HG02981 (cell line): Measurements from ENCODE around the gene USP36.
"Not testable (repeated sequence)": the region's sequence is repeated elsewhere in the genome, so short reads cannot be mapped to it uniquely, and the experiment has no call there.

Experiments
- ATAC-seq: cut with Tn5 transposase; IDR thresholded peaks from one replicate; pipeline ENCODE4 v1.9.1; 2021; ENCODE audit warnings: mild to moderate bottlenecking, moderate library complexity; ENCODE audit not compliant: unreplicated experiment

The USP36 gene

DNA sequence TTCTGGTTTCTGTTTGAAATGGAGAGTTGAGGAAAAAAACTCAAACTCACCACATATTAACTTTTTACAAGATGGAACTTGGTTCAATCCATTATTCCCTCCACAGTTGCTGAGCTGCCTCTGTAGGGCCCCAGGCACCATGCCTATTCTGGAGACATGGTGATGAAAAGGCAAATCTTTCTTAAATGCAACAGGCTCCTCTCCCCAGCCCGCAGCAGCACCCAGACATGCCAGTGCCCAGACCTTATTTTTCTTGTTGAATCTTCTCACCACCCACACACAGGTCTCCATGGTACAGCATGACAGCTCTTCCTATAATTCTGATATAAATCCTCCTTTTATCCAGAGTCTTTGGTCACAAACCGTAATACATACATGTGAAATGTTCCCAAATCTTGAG lies 66.2 kb downstream of the USP36 start:
- ATAC-seq = no peak

DNA sequence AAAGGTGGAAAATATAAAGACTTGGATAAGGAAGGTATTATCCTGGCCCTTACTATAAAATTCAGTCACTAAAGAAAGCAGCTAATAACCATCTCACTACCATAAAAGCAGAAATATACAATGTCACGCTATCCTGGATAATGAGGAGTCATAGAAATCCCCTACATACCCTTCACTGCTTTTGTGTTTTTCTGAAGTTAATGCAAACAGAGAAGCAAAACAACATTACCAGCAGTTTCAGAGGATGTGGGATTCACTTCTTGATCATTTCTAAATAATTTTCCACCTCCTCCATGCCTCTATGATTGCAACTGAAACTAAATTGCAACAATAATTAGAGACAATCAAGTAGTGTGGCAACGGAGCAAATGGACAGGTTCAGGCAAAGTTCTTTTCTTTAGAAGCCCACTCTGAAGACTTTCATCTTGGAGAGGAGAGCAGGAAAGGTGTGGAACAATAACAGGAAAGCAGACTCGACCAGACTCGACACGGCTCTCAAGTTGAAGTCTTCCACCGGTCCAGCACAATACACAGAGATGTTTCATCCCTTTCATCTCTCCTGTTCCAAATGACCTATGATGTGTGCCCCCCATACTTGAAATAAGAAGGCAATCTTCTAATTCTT lies 68.7 kb downstream of the USP36 start:
- ATAC-seq = no peak

DNA sequence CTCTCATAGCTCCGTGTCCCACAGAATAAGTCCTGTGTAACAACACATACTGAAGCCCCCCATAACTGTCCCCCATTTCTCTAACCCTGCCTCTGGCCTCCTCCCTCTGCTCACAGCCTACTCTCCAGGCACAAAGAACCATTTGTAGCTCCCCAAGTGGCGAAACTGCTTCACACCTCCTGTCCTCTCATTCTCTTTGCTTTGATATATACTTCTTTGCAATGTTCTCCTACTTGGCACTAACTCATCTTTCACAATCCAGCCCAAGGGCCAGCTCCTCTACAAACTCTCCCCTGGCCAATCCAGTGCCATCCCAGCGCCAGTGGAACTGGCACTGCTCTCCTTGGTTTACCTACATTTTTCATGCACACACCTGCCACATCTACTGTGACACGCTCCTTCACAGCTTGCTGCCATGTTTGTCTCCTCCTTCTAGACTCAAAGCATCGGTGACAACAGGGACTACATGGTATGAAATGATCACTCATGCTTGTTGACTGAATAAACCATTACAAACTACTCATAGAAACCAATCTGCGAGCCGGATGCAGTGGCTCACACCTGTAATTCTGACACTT lies 71.3 kb downstream of the USP36 start:
- no peak for ATAC-seq

DNA sequence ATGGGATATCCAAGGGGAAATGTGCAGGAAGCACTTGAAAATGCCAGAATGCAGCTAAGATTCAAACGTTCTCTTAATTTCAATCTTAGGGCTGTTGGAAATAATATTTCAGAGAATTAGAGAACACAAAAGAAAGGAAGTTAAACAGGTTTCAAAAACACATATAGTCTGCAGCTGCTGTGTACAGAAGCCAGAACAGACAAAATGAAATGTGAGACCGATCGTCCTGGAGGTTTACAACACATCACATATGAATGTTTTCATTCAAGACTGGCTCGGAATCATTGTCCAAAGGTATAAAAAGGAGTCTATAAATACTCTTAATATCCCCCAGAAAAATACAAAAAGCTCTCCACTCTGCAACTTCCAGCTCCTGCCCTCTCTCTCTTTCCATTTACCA lies 72.8 kb downstream of the USP36 start:
- ATAC-seq = no peak

- no peak for ATAC-seq
Measured at GRCh38 chr17:78766743-78767294, 73.8 kb downstream of the USP36 start.

GRCh38 chr17:78766225-78766624 lies 74.4 kb downstream of the USP36 start:
- ATAC-seq = no peak

- no peak for ATAC-seq
Measured at GRCh38 chr17:78765821-78766220, 74.8 kb downstream of the USP36 start.

- ATAC-seq = no peak
Measured at GRCh38 chr17:78764871-78765270, 75.7 kb downstream of the USP36 start.

- no peak for ATAC-seq
Measured at GRCh38 chr17:78763561-78763960, 77.1 kb downstream of the USP36 start.

GRCh38 chr17:78761789-78762406 lies 78.7 kb downstream of the USP36 start:
- no peak for ATAC-seq

GRCh38 chr17:78759969-78760352 lies 80.7 kb downstream of the USP36 start:
- no peak for ATAC-seq

DNA sequence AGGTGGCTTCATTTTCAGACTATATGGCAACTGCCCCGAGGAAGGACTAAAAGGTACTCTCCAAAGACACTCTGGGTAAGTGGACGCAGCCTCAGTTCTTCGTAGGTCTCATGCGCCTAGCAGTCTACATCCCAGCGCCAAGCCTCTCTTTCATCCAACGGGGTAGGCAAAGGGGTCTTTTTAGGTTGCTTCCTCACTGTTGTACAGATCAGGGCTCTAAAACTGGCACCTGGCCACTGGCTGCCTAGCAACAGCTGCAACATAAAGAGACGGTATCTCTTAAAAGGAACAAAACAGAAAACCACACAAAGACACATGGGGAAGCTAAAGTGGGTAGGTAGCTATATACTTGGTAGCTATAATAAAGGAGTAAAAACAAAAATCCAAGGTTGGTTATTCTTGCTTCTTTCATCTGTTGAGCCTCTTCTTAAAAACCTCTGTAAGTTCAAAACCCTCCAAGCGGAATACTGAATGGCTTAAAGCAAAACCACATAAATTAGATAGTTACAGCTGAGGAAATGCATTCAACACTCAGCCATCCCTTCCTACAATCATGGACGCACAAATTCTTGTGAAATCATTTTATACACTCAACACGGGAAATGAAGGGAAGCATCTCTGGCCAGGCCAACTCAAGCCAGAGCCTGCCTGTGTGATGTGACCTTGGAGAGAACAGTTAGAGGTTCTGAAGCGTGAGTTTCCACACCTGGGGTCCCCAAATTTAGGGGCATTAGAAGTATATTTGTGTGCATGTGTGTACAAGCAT lies 81.2 kb downstream of the USP36 start:
- ATAC-seq = peak; percentile 85

- ATAC-seq = no peak
Measured at GRCh38 chr17:78753316-78754250, 87.0 kb downstream of the USP36 start.

- ATAC-seq = no peak
Measured at GRCh38 chr17:78751447-78752161, 89.0 kb downstream of the USP36 start.

DNA sequence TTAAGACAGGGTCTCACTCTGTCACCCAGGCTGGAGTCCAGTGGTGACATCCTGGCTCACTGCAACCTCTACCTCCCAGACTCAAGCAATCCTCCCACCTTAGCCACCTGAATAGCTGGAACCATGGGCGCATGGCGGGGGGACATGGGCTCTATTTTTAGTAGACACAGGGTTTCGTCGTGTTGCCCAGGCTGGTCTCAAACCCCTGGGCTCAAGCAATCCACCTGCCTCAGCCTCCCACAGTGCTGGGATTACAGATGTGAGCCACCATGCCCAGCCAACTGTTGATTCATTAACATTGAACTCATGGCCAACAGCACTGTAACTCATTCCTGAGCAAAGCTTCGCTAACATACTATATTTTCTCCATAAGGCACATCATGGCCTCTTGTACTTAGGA lies 89.6 kb downstream of the USP36 start:
- ATAC-seq = not testable (repeated sequence)

DNA sequence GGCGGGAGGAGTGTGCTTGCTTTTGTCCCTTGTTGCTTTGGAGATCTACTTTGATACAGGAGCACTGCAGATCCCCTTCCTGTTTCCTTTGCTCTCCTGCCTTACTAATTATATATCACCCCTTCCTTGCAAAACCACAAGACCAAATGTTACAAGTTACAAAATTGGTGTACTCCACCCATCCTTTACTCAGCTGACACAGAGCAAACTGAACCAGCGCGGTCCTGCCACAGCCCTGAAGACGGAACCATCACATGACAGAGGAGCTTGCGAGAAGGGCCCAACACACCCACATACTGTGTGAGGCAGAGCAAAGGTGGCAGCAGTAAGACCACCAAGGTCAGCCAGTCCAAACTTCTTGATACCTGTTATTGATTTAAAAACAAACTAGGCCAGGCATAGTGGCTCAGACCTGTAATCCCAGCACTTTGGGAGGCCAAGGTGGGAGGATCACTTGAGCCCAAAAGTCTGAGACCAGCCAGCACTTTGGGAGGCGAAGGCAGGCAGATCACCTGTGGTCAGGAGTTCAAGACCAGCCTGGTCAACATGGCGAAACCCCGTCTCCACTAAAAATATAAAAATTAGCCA lies 91.8 kb downstream of the USP36 start:
- peak; percentile 42 for ATAC-seq

DNA sequence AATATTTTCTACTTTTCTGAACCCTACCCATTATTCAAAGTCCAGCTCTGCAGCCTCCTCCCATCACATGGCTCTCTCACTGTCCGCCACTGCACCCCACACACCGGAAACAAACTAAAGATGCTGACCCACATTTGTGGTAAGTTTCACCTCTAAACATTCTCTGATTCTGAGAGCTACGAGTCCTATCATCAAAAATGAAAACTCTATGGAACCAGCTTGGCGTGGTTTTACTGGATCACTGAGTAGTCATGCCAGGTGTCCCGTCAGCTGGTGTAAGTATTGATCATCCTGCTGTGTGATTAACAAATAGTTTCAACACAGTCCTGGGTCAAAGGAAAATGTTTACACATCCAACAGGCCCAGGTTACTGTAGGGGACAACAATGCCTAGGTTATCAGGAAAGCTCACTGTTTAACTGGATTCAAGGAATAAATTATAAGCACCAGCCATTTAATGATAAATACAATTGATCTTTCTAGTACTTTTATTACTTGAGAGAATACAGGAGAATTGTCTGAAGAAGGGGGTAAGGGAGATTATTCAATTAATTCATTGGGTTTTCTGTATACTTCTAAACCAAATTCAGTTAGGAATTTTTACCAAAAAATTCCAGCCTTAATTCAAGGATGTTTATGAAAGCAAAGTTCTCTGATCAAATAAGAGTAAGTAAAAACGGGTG lies 92.4 kb downstream of the USP36 start:
- peak; percentile 55 for ATAC-seq

GRCh38 chr17:78747488-78747887 lies 93.1 kb downstream of the USP36 start:
- no peak for ATAC-seq

- ATAC-seq = no peak
Measured at GRCh38 chr17:78746949-78747269, 93.7 kb downstream of the USP36 start.
